Measurements from ENCODE around the gene FAAP20. TPM values are rescaled to one million over a fixed set of nuclear protein-coding genes. Genes with fewer than 3 reads are reported as not detected.

FAAP20 gene
- total RNA-seq, 3 donors from 2014 or later = 23.4 to 42.6 (median 32.0) TPM

- intact Hi-C loops (cut with DNase I, micrococcal nuclease) = no loop called here
- H3K4me3 ChIP-seq = no peak overlapping the region
- no peaks in the 10 kb centered on the region for H3K9me3 ChIP-seq
- no peaks in the 10 kb centered on the region for H3K36me3 ChIP-seq (ENCODE audit: low read depth)
- no peak for TF ChIP-seq CTCF (IDR thresholded peaks at IDR 0.05)
- DNase-seq (no peak), ATAC-seq (no peak)
- no peaks in the 10 kb centered on the region for H3K4me1 ChIP-seq (ENCODE audit: low read depth)
These were observed 18.0 kb downstream of the FAAP20 start for GRCh38 chr1:2176615-2177014.

- Histone ChIP-seq H3K36me3 (ENCODE audit: low read depth) (no peaks in the 10 kb centered on the region), H3K4me3 (no peak overlapping the region), H3K4me1 (ENCODE audit: low read depth) (no peaks in the 10 kb centered on the region), H3K9me3 (no peaks in the 10 kb centered on the region)
- no peak for ATAC-seq
- intact Hi-C loops (cut with DNase I, micrococcal nuclease) = no loop called here
- TF ChIP-seq CTCF (IDR thresholded peaks at IDR 0.05) = no peak
- no peak for DNase-seq
These were observed 18.7 kb downstream of the FAAP20 start for GRCh38 chr1:2175681-2176454.

GRCh38 chr1:2175055-2175414, 19.5 kb downstream of the FAAP20 start:
- no peak for TF ChIP-seq CTCF (IDR thresholded peaks at IDR 0.05)
- Histone ChIP-seq H3K36me3 (ENCODE audit: low read depth) (no peaks in the 10 kb centered on the region), H3K4me3 (no peak overlapping the region), H3K9me3 (no peaks in the 10 kb centered on the region), H3K4me1 (ENCODE audit: low read depth) (no peaks in the 10 kb centered on the region)
- ATAC-seq (no peak), DNase-seq (no peak)
- intact Hi-C loops (cut with DNase I, micrococcal nuclease) = no loop called here

- H3K36me3 ChIP-seq (ENCODE audit: low read depth) = no peaks in the 10 kb centered on the region
These were observed 20.1 kb downstream of the FAAP20 start for GRCh38 chr1:2174348-2175054.

More at GRCh38 chr1:2174348-2175054, 20.1 kb downstream of the FAAP20 start:
- intact Hi-C loops (cut with DNase I, micrococcal nuclease) = no loop called here
- Histone ChIP-seq H3K4me1 (ENCODE audit: low read depth) (no peaks in the 10 kb centered on the region), H3K4me3 (no peak overlapping the region), H3K9me3 (no peaks in the 10 kb centered on the region)
- ATAC-seq = peak; percentile 79
- peak; percentile 48 to 69 (median 63) for DNase-seq
- TF ChIP-seq CTCF (IDR thresholded peaks at IDR 0.05) = peak; percentile 86

Measured in mucosa of descending colon (tissue), 3 donors.